ENCODE measurements around the gene SELL.

Gene SELL

GRCh38 chr1:169707912-169708604 lies 3.4 kb downstream of the SELL start:
- 80 to 94% methylated on average over 5 to 7 of the region's 9 CpGs for WGBS, 2 experiments (ENCODE audit: insufficient coverage in 2 of 2)
- peaks cover 7% of the 10 kb centered on the region for H3K9me3 ChIP-seq (ENCODE audit: control insufficient read depth, low read length)
- H3K36me3 ChIP-seq (ENCODE audit: control insufficient read depth, insufficient read depth, low read length), result no peaks in the 10 kb centered on the region
- no peak overlapping the region for H3K4me3 ChIP-seq (ENCODE audit: extremely low read depth, insufficient read depth, low read length, poor library complexity, severe bottlenecking)
- peaks cover 3% of the 10 kb centered on the region for H3K4me1 ChIP-seq (ENCODE audit: control insufficient read depth, insufficient read depth, low read length, poor library complexity, severe bottlenecking)
- H3K27ac ChIP-seq (ENCODE audit: low read depth, low read length, severe bottlenecking), result no peak overlapping the region

GRCh38 chr1:169704797-169705196 lies 6.6 kb downstream of the SELL start:
- no peaks in the 10 kb centered on the region for H3K36me3 ChIP-seq (ENCODE audit: control insufficient read depth, insufficient read depth, low read length)
- WGBS, 2 experiments (ENCODE audit: insufficient coverage in 2 of 2), result 100% methylated on average over 1 of the region's 2 CpGs; no CpG with 5 or more reads in 1 of the 2 experiments
- H3K27ac ChIP-seq (ENCODE audit: low read depth, low read length, severe bottlenecking), result no peak overlapping the region
- H3K4me1 ChIP-seq (ENCODE audit: control insufficient read depth, insufficient read depth, low read length, poor library complexity, severe bottlenecking), result no peaks in the 10 kb centered on the region
- no peak overlapping the region for H3K4me3 ChIP-seq (ENCODE audit: extremely low read depth, insufficient read depth, low read length, poor library complexity, severe bottlenecking)
- H3K9me3 ChIP-seq (ENCODE audit: control insufficient read depth, low read length), result no peaks in the 10 kb centered on the region

GRCh38 chr1:169701261-169702005 lies 10.0 kb downstream of the SELL start:
- 80 to 83% methylated on average over 2 of the region's 2 CpGs for WGBS, 2 experiments (ENCODE audit: insufficient coverage in 2 of 2)
- Histone ChIP-seq H3K9me3 (ENCODE audit: control insufficient read depth, low read length) (no peaks in the 10 kb centered on the region), H3K27ac (ENCODE audit: low read depth, low read length, severe bottlenecking) (no peak overlapping the region), H3K4me3 (ENCODE audit: extremely low read depth, insufficient read depth, low read length, poor library complexity, severe bottlenecking) (no peak overlapping the region), H3K4me1 (ENCODE audit: control insufficient read depth, insufficient read depth, low read length, poor library complexity, severe bottlenecking) (no peaks in the 10 kb centered on the region), H3K36me3 (ENCODE audit: control insufficient read depth, insufficient read depth, low read length) (no peaks in the 10 kb centered on the region)

GRCh38 chr1:169699707-169700106 lies 11.7 kb downstream of the SELL start:
- Histone ChIP-seq H3K9me3 (ENCODE audit: control insufficient read depth, low read length) (no peaks in the 10 kb centered on the region), H3K4me1 (ENCODE audit: control insufficient read depth, insufficient read depth, low read length, poor library complexity, severe bottlenecking) (no peaks in the 10 kb centered on the region), H3K4me3 (ENCODE audit: extremely low read depth, insufficient read depth, low read length, poor library complexity, severe bottlenecking) (no peak overlapping the region), H3K36me3 (ENCODE audit: control insufficient read depth, insufficient read depth, low read length) (no peaks in the 10 kb centered on the region), H3K27ac (ENCODE audit: low read depth, low read length, severe bottlenecking) (no peak overlapping the region)
- WGBS, 2 experiments (ENCODE audit: insufficient coverage in 2 of 2), result 100% methylated on average over 1 of the region's 3 CpGs; no CpG with 5 or more reads in 1 of the 2 experiments

GRCh38 chr1:169698976-169699375 lies 12.4 kb downstream of the SELL start:
- no peak overlapping the region for H3K27ac ChIP-seq (ENCODE audit: low read depth, low read length, severe bottlenecking)
- WGBS, 2 experiments (ENCODE audit: insufficient coverage in 2 of 2), result 75 to 78% methylated on average over 2 of the region's 3 CpGs
- H3K4me1 ChIP-seq (ENCODE audit: control insufficient read depth, insufficient read depth, low read length, poor library complexity, severe bottlenecking), result no peaks in the 10 kb centered on the region
- H3K36me3 ChIP-seq (ENCODE audit: control insufficient read depth, insufficient read depth, low read length), result no peaks in the 10 kb centered on the region
- H3K9me3 ChIP-seq (ENCODE audit: control insufficient read depth, low read length), result no peaks in the 10 kb centered on the region
- no peak overlapping the region for H3K4me3 ChIP-seq (ENCODE audit: extremely low read depth, insufficient read depth, low read length, poor library complexity, severe bottlenecking)

- Histone ChIP-seq H3K4me1 (ENCODE audit: control insufficient read depth, insufficient read depth, low read length, poor library complexity, severe bottlenecking) (no peaks in the 10 kb centered on the region), H3K36me3 (ENCODE audit: control insufficient read depth, insufficient read depth, low read length) (no peaks in the 10 kb centered on the region), H3K27ac (ENCODE audit: low read depth, low read length, severe bottlenecking) (no peak overlapping the region), H3K4me3 (ENCODE audit: extremely low read depth, insufficient read depth, low read length, poor library complexity, severe bottlenecking) (no peak overlapping the region), H3K9me3 (ENCODE audit: control insufficient read depth, low read length) (no peaks in the 10 kb centered on the region)
- 100% methylated on average over 1 of the region's 1 CpG for WGBS, 2 experiments (ENCODE audit: insufficient coverage in 2 of 2)
Measured at GRCh38 chr1:169697755-169698154, 13.7 kb downstream of the SELL start.

GRCh38 chr1:169696273-169697100 lies 14.9 kb downstream of the SELL start:
- 100% methylated on average over 1 of the region's 3 CpGs for WGBS, 2 experiments (ENCODE audit: insufficient coverage in 2 of 2)
- no peak overlapping the region for H3K4me3 ChIP-seq (ENCODE audit: extremely low read depth, insufficient read depth, low read length, poor library complexity, severe bottlenecking)
- no peaks in the 10 kb centered on the region for H3K9me3 ChIP-seq (ENCODE audit: control insufficient read depth, low read length)
- no peak overlapping the region for H3K27ac ChIP-seq (ENCODE audit: low read depth, low read length, severe bottlenecking)
- H3K36me3 ChIP-seq (ENCODE audit: control insufficient read depth, insufficient read depth, low read length), result no peaks in the 10 kb centered on the region
- H3K4me1 ChIP-seq (ENCODE audit: control insufficient read depth, insufficient read depth, low read length, poor library complexity, severe bottlenecking), result no peaks in the 10 kb centered on the region

- WGBS, 2 experiments (ENCODE audit: insufficient coverage in 2 of 2), result 84 to 92% methylated on average over 3 to 4 of the region's 5 CpGs
Measured at GRCh38 chr1:169694304-169695075, 16.9 kb downstream of the SELL start.

GRCh38 chr1:169692756-169693460 lies 18.5 kb downstream of the SELL start:
- no peak overlapping the region for H3K4me3 ChIP-seq (ENCODE audit: extremely low read depth, insufficient read depth, low read length, poor library complexity, severe bottlenecking)

More at GRCh38 chr1:169694304-169695075, 16.9 kb downstream of the SELL start:
- H3K4me1 ChIP-seq (ENCODE audit: control insufficient read depth, insufficient read depth, low read length, poor library complexity, severe bottlenecking), result no peaks in the 10 kb centered on the region
- no peak overlapping the region for H3K27ac ChIP-seq (ENCODE audit: low read depth, low read length, severe bottlenecking)
- no peaks in the 10 kb centered on the region for H3K36me3 ChIP-seq (ENCODE audit: control insufficient read depth, insufficient read depth, low read length)
- H3K4me3 ChIP-seq (ENCODE audit: extremely low read depth, insufficient read depth, low read length, poor library complexity, severe bottlenecking), result no peak overlapping the region
- H3K9me3 ChIP-seq (ENCODE audit: control insufficient read depth, low read length), result no peaks in the 10 kb centered on the region

GRCh38 chr1:169690489-169690888 lies 20.9 kb downstream of the SELL start:
- H3K27ac ChIP-seq (ENCODE audit: low read depth, low read length, severe bottlenecking), result no peak overlapping the region
- no peaks in the 10 kb centered on the region for H3K4me1 ChIP-seq (ENCODE audit: control insufficient read depth, insufficient read depth, low read length, poor library complexity, severe bottlenecking)
- H3K36me3 ChIP-seq (ENCODE audit: control insufficient read depth, insufficient read depth, low read length), result no peaks in the 10 kb centered on the region
- H3K9me3 ChIP-seq (ENCODE audit: control insufficient read depth, low read length), result no peaks in the 10 kb centered on the region
- H3K4me3 ChIP-seq (ENCODE audit: extremely low read depth, insufficient read depth, low read length, poor library complexity, severe bottlenecking), result no peak overlapping the region

More at GRCh38 chr1:169692756-169693460, 18.5 kb downstream of the SELL start:
- 86 to 87% methylated on average over 3 of the region's 4 CpGs for WGBS, 2 experiments (ENCODE audit: insufficient coverage in 2 of 2)
- Histone ChIP-seq H3K36me3 (ENCODE audit: control insufficient read depth, insufficient read depth, low read length) (no peaks in the 10 kb centered on the region), H3K27ac (ENCODE audit: low read depth, low read length, severe bottlenecking) (no peak overlapping the region), H3K4me1 (ENCODE audit: control insufficient read depth, insufficient read depth, low read length, poor library complexity, severe bottlenecking) (no peaks in the 10 kb centered on the region), H3K9me3 (ENCODE audit: control insufficient read depth, low read length) (no peaks in the 10 kb centered on the region)
